Activated CD4-positive, CD25-positive, alpha-beta regulatory T cell treated with anti-CD3 and anti-CD28 coated beads, Interleukin-2, amount 50 U/mL, for 16 hours (primary cell): Measurements from ENCODE around the gene CLASP1.

Experiments used
- DNase-seq: peaks from one replicate; pipeline ENCODE4 v3.0.0-alpha.2; 2020; ENCODE audit warnings: low read depth, low spot score

The CLASP1 gene

DNA sequence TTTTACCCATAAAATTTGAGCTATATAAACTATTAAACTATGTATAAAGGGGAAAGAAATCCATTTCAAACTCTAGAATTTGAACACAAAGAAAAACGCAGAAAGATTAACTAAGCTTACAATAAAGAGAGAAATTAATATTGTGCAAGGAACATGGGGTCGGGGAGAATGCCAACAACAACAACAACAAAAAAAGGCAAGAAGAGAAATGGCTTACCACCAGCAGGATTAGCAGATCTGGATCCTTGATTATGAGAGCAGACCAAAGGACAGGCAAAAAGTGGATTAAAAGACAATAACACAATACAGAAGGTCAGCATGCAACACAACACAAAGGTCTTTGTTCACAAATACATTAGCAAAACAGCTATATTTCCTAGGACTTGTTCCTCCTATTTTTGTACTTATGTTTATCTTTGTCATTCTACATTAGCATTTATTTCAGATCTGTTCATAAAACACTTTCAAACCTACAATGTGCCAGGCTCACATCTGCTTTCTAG lies 222.0 kb downstream of the CLASP1 start:
- DNase-seq: no peak

DNA sequence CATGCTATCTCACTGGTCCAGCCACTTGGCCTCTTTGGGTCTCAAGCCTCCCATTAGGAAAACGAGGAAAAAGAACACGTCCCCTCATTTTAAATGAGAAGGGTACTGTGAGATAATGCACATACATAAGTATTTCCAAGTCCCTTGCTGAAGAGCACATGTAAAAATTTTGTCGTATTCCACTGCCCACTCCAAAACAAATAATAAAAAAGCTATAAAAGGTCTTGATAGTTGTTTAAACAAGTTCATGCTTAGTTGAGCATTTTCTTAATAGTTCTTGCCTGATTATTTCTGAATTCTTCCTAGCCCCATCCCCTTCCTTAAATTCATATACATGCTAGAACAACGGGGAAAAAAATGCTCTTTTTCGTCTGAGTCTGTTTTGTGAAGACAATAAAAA lies 228.8 kb downstream of the CLASP1 start:
- DNase-seq: no peak

DNA sequence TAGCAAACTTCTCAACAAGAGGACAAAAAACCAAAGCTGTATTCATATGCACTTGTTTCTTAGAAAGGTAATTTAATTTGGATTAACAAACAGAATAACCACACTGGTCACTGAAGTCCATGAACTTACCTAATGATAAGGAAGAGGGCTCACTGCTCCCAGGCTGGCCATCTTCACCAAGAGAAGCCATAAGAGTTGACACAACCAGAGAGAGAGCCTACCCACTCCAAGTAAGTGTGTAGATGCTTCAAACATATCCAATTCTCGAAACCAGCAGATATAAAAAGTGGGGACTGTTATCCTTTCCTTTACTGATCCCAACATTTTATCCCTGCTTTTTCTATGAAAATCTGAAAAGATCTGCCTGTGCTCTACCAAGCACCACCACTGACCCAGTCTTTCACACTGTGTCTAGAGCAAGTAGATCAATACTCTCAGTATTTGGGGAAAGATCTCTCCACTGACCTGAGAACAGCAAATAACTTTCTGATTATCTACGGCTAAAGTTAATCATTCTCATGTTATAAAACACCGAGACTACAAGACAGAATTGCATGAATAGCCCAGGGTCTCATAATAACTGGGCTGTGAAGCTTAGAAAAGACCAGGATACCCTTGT lies 230.1 kb downstream of the CLASP1 start:
- no peak for DNase-seq

DNA sequence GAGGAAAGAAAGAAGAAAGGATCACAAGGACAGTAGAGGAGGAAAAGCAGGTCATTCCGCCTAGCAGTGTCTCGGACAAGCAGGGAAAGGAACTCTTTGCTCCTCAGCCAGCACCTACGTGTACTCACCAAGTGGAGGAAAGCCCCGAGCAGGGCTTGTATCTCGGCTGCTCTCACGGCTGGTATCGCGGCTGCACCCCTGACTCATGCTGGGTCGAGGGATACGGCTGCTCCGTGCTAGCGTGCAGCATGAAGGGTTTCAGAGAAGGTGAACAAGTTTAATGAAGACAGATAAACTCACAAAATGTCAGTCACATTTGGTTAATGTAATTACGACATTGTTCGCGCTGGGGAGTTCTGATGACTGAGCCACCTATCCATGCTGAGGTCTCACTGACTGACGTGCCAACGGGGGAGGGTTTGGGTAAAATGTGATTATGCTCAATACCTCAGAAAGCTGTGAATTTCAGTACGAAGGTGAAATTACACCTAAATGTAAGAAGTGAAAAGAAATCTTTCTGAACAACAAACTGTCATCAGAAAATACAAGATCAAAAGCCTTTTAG lies 230.7 kb downstream of the CLASP1 start:
- DNase-seq: no peak

DNA sequence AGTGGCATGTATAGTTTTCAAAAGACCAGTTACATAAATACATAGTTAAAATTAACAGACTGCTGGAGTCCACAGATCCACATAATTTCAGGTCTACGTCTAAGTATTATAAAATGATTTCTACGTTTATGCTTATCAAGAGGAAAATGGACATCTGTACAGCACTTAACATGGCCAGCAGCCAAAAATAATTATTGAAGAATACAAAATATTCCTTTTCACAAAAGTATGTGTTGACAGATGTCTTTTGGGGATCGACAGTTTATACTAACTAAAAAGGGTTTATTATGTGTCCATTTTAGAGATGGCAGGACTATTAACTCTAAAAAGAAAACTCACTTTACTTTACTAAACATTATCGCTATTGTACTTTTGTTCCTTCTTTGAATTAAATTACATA lies 231.4 kb downstream of the CLASP1 start:
- no peak for DNase-seq

DNA sequence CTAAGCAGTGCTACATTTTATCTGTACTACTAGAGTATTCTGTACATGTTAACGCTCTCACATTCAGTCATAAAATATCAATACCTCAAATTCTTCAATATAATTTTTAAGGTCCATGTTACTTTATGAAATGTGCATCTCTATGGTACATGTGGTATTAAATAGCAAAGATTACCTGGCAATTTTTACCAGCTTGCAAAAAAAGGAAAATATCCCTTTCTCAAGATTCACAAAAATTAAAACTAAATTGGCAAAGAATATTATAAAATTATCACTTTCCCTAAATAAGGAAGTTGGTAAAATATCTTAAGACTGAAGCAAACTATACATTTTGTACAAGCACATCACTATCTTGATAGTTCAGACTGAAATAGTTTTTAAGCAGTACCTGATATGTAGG lies 233.5 kb downstream of the CLASP1 start:
- DNase-seq: no peak

DNA sequence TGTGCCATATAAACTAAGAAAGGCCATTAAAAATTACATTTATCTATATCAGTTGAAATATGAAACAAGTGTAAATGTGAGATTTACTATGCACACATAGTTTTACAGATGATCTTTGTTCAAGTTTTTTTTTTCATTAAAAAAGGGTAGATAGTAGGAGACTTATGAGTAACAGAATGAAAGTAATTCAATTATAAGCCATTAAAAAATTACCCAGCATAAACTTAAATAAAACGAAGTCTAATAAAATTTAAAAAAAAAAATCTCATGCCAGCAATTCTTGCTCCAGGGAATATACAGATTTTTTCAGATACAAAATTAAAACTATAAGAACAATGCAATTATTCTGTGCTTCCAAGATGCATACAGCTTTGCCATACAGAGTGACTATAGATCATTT lies 236.9 kb downstream of the CLASP1 start:
- no peak for DNase-seq

DNA sequence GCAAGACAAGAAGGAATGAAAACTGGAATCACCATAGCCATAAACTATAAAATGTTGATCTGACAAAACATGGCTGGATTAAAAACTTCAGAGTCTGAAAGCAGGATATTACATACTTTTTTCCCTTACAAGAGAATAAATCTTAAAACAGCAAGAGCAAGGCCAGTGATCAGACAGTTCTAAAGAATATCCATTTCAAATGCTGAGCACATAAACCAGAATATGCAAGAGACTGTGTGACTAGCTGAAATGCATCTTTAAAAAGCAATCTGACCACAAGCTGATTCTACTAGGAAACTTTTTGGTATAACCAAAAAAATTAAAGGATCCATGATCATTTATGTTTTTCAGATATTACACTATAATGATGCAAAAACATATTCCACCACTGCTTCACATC lies 239.3 kb downstream of the CLASP1 start:
- DNase-seq: no peak

DNA sequence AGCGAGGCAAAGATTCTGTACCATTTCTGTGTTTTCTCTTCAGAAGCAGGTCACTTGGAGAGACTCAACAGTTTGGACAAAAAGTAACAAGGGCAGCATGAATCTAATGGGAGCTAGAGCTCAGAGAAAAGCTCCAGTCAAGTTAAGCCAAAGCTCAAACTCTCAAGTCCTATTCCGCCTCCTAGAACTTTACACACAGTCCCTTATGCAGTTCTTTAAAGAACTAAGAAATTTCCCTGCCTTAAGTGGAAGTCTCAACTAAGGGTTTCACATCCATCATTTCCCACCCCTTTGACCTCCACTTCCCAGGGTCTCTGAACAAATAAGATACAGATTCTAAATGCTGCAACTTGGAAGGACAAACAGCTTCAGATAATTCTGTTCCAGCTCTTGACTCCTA lies 239.9 kb downstream of the CLASP1 start:
- DNase-seq: no peak

DNA sequence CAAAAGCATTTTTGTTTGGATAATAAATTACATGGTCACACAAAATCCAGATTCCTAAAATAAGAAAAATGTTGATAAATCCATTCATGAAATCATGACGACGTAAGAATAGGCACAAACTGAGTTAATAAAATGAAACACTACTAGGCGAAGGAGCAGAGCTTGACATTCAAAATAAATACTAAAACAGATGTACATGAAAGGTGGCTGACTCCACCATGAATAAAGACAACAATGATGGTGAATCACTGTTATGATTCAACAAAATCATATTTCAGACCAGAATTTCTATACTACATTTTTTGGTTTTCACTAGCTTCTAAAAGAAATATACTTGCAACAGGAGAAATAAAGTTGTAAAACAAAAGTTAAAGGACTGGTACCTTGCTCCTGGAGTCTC lies 240.6 kb downstream of the CLASP1 start:
- no peak for DNase-seq

DNA sequence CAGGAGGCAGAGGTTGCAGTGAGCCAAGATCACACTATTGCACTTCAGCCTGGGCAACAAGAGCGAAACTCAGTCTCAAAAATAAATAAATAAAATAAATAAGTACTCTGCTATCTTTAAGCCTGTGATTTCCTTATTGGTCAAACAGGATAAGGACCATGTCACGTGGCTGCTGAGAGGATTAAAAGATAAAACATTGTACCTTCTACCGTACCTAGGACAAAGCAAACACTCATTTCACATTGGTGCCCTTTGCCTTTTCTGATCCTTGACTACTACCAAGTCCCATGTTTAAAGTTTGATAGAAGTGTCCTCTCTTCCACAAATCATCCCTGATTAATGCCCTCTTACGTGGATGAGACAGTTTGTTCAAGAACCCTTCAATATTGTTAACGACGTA lies 244.0 kb downstream of the CLASP1 start:
- no peak for DNase-seq

DNA sequence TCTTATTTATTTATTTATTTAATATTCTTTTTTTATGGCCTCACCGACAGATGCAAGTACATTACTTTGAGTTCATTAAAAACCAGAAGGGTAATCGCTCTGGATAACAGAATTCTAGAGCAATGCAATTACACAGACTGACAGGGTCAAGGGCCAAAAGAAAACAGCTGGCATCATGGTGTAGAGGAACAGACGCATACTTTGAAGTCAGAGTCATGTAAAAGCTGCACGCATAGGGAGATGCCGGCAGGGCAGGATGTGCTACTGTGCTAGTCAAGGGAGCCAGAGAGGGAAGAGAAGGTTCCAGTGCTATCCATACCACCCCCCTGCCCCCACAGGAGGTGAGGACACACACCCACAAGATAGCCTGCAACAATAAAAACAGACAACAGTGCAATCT lies 249.1 kb downstream of the CLASP1 start:
- no peak for DNase-seq

DNA sequence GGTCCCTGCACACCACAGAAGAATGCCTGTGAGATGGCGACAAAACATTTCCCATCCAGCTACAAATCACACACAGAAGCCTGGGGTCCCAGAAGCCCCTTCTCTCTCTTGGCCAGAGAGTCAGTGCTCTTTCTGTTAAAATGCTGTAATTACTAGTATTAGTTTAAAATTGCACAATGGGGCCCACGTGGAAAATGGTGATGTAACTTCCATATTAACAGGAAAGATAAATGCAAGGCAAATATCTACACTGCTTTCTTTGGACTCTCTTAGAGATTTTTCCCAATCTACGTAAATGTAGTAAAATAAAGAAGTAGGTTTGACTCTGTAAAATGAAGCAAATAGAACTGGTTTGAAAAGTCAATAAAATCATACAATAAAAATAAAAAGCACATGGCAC lies 250.4 kb downstream of the CLASP1 start:
- no peak for DNase-seq

DNA sequence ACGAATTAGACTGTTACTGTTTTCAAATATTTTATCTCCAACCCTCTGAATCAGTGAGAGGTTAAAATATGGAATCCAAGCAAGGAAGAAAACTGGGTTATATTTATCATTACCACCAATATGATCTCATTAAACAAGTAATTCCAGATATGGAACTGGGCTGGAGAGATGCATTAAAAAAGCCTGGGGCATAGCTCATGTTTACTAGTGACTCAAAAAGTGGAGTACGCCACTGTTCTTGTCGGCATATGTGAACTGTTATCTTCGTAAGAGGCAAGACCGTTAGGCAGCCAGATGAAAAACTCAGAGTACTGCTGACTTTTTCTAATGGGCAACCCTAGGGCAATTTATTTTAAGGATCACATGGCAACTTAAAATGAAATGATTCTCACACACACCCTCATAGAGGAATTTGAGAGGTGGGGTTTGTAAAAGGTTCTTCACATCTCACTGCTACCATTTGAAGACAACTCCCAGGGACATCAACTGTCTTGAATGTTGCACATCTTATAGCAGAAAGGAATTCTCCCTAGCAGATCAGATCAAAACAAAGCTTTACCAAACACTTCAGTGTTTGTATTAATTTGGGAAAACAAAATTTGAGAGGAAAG lies 259.1 kb downstream of the CLASP1 start:
- DNase-seq: no peak

DNA sequence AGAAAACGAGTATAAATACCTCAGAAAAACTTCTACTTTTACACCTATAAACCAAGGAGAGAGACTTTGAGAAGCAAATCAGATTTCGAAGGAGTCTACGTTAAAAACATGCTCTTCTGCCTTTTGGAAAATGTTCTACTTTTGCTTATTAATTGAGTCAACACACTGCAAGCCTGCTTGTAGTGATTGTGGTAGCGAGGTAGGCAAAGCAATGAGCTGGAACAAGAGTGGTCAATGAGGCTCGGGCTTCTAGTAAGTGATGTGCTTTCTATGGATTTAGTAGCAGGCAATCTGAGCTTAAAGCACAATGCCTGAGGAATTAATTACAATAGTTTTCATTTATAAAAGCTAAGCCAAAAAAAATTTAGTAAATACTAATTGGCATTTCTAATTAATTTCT lies 260.9 kb downstream of the CLASP1 start:
- no peak for DNase-seq

DNA sequence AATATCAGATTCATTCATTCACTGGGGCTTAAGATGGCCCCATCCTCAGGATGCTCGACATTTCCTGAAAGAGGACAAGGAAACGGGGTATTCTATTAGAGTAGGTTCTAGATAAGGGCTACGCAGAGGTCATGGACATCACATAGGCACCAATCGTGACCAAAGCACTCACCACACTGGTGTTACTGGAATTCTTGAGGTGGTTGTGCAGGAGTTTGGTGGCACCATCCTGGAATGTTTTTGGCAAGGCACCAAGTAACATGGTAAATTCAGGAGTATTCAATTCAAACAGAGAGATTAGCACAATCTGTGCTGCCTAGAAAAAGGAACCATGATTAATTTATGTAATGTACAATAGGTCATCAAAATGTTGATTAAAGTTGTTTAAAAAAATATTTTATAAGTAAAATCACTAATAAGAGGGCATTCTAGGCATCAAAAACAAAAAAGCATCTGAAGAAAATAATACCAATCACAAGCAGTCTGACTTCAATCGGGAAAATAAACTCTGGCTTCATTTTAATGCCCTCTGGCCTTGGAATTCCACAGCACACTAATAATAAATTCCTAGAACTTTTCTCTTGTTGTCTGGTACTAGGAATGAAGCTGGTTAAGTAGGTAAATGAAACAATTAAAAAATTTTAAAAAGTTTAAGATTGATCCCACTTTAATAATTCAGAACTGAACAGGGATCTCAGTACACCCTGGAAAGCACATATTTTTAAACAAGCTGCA lies 261.5 kb downstream of the CLASP1 start:
- no peak for DNase-seq

DNA sequence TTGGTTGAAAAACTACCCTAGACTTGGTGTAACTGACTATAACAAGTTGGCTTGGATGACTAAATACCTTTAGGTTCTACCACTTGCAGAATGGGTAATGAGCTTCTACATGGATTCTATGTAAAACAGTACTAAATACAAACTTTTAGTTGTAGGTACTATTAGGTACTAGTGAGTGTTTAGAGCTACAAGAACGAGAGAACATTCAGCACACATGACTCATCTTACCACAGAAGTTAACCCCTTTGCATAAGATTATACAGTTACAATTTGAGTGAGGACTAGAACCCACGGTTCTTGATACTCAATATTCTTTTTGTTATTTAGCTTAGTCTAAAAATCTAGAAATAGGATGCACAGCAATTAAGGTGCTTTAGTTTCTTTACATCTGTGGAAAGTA lies 262.6 kb downstream of the CLASP1 start:
- no peak for DNase-seq

DNA sequence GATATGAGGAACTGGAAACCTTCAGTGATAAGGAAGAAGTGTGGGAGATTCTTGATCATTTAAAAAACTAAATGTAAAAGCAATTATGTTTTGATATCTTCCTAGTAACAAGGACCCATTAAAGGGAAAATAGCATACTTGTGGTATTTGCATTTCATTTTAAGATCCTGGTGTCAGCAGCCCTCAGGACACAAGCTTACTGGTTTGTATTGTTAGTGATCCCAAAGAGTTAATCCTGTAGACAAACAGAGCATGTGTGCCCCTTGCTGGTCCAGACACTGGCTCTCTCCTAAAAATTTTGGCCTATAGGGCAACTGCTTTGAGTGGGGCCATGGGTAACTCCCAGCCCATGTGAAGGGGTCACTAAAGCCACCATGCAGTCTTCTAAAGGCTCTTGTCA lies 263.2 kb downstream of the CLASP1 start:
- no peak for DNase-seq

DNA sequence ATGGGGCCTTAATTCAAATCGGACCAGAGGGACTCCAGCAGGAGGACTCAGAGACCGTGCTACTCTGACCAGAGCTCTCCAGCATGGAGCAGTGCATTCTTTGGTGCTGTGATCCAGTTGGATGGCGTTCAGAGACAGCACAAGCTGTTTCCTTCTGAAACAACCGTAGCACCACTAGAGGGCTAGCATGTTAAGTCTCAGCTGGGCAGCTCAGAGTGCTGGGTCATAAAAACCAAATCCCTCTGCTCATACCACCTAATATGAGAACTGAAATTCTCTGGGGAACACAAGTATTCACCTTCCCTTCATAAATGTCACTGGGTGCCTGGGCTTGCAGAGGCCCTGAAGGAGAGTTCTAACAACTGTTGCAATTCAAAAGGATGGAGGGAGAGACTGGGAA lies 266.5 kb downstream of the CLASP1 start:
- no peak for DNase-seq

DNA sequence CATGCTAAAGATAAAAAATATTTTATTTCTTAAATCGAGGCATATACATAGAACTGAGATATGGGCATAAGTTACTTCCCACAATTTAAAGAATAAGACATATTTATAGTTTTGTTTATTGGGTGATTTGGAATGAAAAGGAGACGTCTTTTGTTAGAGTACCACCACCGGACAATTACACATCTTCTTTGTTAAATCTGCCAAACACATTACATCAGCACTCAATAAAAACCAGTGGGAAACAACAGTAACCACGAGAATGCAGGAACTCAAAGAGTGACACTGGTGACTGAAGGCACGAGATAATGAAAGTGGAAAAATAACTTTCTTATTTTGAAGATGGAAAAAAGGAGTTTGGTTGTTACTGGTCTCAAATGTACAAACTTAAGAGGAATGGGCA lies 271.6 kb downstream of the CLASP1 start:
- DNase-seq: no peak

DNA sequence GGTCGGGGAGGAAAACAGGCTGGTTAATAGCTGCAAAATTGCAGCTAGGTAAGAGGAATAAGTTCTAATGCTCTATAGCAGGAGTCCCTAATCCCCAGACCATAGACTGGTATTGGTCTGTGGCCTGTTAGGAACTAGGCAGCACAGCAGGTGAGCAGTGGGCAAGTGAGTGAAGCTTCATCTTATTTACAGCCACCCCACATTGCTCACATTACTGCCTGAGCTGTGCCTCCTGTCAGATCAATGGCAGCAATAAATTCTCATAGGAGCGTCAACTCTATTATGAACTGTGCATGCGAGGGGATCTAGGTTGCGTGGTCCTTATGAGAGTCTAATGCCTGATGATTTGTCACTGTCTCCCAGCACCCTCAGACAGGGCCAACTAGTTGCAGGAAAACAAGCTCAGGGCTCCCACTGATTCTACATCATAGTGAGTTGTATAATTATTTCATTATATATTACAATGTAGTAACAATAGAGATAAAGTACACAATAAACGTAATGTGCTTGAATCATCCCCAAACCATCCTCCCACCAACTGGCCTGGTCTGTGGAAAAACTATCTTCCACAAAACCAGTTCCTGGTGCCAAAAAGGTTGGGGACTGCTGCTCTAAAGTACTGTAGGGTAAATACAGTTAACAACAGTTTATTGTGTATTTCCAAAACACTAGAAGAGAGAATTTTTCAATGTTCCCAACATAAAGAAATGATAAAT lies 272.6 kb downstream of the CLASP1 start:
- no peak for DNase-seq

DNA sequence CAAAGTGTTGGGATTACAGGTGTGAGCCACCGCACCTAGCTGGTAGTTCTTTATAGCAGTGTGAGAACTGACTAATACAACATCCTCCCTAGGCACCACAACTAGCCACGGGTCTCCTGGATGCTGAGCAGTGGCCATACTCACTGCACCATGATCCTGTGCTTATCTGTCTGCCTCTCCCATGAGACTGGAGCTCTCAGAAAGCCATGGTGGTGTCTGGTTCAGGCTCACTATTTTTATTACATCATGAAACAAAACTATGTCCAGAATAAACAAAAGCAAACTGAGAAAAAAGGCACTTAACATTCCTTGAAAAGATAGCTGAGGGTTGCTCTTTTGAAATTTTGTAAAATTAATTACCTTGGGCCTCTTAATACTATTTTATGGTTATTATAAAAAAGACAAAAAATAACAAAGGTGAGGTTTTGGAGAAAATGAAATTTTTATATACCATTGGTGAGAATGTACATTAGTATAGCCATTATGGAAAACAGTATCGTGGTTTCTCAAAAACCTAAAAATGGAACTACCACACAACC lies 273.6 kb downstream of the CLASP1 start:
- no peak for DNase-seq
